Activated CD8-positive, alpha-beta T cell treated with anti-CD3 and anti-CD28 coated beads, Interleukin-2, amount 10 ng/mL, durations not matched to agents 7 days and 5 days (primary cell): ENCODE measurements around the gene MIEF1. TPM values are rescaled to one million over a fixed set of nuclear protein-coding genes. Genes with fewer than 3 reads are reported as not detected.

ENCODE experiments used
- ATAC-seq: fragments of 150-1000 bp; cut with Tn5 transposase; one replicate; pipeline ENCODE4 v1.10.0; 2021; ENCODE audit warnings: moderate library complexity
- CTCF ChIA-PET: fragments of 350-600 bp; sonication (Branson Sonifier 250); formaldehyde crosslinking; loops from one replicate; lab custom pipeline; 2021; ENCODE audit warnings: antibody characterized with exemption; lab: Charles Lee
- POLR2A ChIA-PET: fragments of 350-600 bp; sonication (Branson Sonifier 250); formaldehyde crosslinking; loops from one replicate; lab custom pipeline; 2021; ENCODE audit warnings: antibody characterized with exemption; lab: Charles Lee
- DNase-seq: peaks from one replicate; pipeline ENCODE4 v3.0.0-alpha.2; 2020
- H3K27ac Mint-ChIP-seq: one replicate; pipeline ENCODE4 v1.8.0; 2021; ENCODE audit warnings: mild to moderate bottlenecking, mixed read lengths
- H3K27me3 Mint-ChIP-seq: one replicate; pipeline ENCODE4 v1.8.0; 2021; ENCODE audit warnings: low read depth, mixed read lengths
- H3K36me3 Mint-ChIP-seq: one replicate; pipeline ENCODE4 v1.8.0; 2021; ENCODE audit warnings: low read depth, mixed read lengths
- H3K4me1 Mint-ChIP-seq: one replicate; pipeline ENCODE4 v1.8.0; 2021; ENCODE audit warnings: low read depth, mixed read lengths
- H3K4me3 Mint-ChIP-seq: one replicate; pipeline ENCODE4 v1.8.0; 2021; ENCODE audit warnings: mild to moderate bottlenecking, mixed read lengths
- H3K9me3 Mint-ChIP-seq: one replicate; pipeline ENCODE4 v1.8.0; 2022; ENCODE audit warnings: mixed read lengths; ENCODE audit not compliant: insufficient read depth
- total RNA-seq, 2 experiments: library from RNA; stranded (reverse); gene quantifications; one replicate each; pipeline ENCODE4 v1.2.3, GENCODE V29; 2021

Gene MIEF1
- total RNA-seq, 2 experiments from 2014 or later, result 37.9 to 38.2 TPM

DNA sequence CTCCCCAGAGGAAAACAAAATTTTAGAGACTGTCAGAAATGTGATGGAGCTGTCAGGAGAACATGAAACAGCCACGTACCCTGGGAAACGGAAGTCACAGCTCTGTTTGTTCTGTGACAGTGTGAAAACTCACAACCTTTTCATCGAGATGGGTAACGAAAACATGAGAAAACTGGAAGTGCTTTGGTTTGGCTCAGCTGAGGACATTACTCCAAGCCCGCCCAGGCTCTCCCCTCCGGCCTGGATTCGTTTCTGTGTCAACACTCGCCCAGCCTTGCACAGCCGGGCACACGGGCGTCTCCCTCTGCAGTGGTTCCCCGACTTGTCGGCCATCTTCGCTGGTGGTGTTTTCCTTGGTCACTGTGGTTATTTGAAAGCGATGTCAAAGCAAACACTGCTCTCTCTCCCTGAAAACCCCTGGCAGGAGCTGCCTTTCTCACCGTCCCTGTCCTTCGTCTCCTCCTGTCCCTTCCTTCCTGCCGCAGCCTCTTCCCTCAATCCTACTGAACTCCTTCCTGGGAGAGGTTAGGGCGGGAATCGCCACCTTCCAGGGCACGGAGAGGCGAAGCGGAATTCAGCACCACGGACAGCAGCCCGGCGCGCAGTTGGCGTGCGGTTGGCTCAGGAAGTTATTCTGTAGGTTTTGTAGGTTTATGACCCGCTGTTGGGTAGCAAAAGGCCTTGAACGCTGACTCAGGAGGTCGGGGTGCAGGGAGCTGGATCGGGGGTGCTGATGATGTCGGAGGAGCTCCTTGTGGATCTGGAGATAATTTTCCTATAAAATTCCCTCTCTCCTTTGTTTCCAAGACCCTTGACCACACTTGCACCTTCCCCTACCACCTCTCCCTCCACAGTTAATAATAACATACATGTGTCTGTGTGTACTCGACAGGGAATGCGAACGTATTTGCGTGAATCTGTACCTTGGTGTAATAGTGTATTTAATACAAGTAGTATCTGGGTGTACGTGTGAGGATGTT is 43.6 kb downstream of the MIEF1 start:
- POLR2A ChIA-PET, result interaction anchor here (1.7 kb wide), 1 partner anchor 499 kb away, joined by 4 read pairs; no protein-coding TSS in a partner anchor
- H3K36me3 Mint-ChIP-seq, result no peaks in the 10 kb centered on the region
- H3K9me3 Mint-ChIP-seq, result no peaks in the 10 kb centered on the region
- DNase-seq (peak; percentile 78), ATAC-seq (peak; percentile 80)
- no peak overlapping the region for H3K4me3 Mint-ChIP-seq
- no peak overlapping the region for H3K27ac Mint-ChIP-seq
- CTCF ChIA-PET, result interaction anchor here (0.7 to 2.1 kb wide), 3 partner anchors 11 to 491 kb away, joined by 3 to 12 read pairs (median 11); no protein-coding TSS in a partner anchor
- peaks cover 30% of the 10 kb centered on the region for H3K27me3 Mint-ChIP-seq
- H3K4me1 Mint-ChIP-seq, result peaks cover 20% of the 10 kb centered on the region

DNA sequence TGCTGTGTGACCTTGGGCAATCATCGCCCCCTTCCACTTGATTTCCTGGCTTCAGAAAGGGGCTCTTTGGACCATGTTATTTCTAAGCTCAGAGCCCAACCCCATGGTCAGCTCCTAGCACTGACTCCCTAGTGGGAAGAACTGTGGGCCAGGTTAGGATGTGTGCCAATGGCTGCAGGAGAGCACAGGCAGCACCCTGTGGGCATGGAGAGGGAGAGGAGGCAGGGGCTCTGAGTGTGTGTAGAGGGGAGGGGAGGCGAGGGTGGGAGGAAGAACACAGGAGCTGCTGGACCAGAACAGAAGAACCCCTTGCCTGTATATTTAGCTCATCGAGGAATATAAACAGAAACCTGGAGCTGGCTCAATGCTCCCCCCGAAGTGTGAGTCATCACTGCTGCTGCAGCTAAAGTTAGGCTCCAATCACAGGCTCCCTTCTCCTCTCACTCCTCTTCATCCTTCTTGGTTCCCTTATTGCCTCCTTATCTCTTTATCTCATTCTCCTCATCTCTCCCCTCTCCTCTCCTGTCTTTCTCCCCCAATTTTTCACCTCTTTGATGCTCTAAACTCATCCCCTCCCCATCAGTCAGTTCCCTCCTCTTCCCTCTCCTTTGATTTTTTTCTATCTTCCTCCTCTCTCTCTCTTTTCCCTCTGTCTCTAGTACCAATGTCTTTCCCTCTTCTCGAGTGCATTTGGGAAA is 44.9 kb downstream of the MIEF1 start:
- ATAC-seq (no peak), DNase-seq (no peak)
- no peaks in the 10 kb centered on the region for H3K36me3 Mint-ChIP-seq
- H3K27ac Mint-ChIP-seq, result no peak overlapping the region
- H3K4me1 Mint-ChIP-seq, result peaks cover 20% of the 10 kb centered on the region
- peaks cover 37% of the 10 kb centered on the region for H3K27me3 Mint-ChIP-seq
- no peaks in the 10 kb centered on the region for H3K9me3 Mint-ChIP-seq
- no peak overlapping the region for H3K4me3 Mint-ChIP-seq
- POLR2A ChIA-PET, result interaction anchor here (1.7 kb wide), 1 partner anchor 497 kb away, joined by 4 read pairs; no protein-coding TSS in a partner anchor
- CTCF ChIA-PET, result no interaction called here

- peaks cover 37% of the 10 kb centered on the region for H3K27me3 Mint-ChIP-seq
- no peak for ATAC-seq
- no peak overlapping the region for H3K27ac Mint-ChIP-seq
- ChIA-PET CTCF (no interaction called here), POLR2A (no interaction called here)
- H3K4me1 Mint-ChIP-seq, result peaks cover 20% of the 10 kb centered on the region
- no peak overlapping the region for H3K4me3 Mint-ChIP-seq
- H3K36me3 Mint-ChIP-seq, result no peaks in the 10 kb centered on the region
- H3K9me3 Mint-ChIP-seq, result no peaks in the 10 kb centered on the region
- no peak for DNase-seq
Observed at GRCh38 chr22:39547587-39547947, 45.5 kb downstream of the MIEF1 start.

DNA sequence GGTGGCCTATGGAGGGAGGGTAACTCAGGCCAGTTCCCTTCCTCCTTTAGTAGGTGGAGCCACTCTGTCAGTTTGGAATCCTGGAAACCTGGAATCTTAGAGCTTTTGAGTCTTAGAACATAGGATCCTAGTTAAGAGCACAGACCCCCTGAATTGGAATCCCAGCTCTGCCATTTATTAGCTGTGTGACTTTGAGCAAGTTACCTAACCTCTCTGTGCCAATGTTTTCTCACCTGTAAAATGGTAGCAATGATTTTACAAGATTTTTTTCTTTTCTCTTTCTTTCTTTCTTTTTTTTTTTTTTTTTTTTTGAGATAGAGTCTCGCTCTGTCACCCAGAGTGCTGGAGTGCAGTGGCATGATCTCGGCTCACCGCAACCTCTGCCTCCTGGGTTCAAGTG is 51.3 kb downstream of the MIEF1 start:
- Mint-ChIP-seq H3K9me3 (no peaks in the 10 kb centered on the region), H3K36me3 (no peaks in the 10 kb centered on the region), H3K4me1 (peaks cover 3% of the 10 kb centered on the region), H3K27ac (no peak overlapping the region), H3K4me3 (no peak overlapping the region), H3K27me3 (peaks cover 45% of the 10 kb centered on the region)
- DNase-seq, result no peak
- ChIA-PET POLR2A (no interaction called here), CTCF (no interaction called here)
- no peak for ATAC-seq

GRCh38 chr22:39554151-39554550 is 52.1 kb downstream of the MIEF1 start:
- no peak for DNase-seq
- no peak for ATAC-seq
- POLR2A ChIA-PET, result no interaction called here
- CTCF ChIA-PET, result no interaction called here
- Mint-ChIP-seq H3K36me3 (no peaks in the 10 kb centered on the region), H3K9me3 (no peaks in the 10 kb centered on the region), H3K4me3 (no peak overlapping the region), H3K27ac (no peak overlapping the region), H3K27me3 (peaks cover 50% of the 10 kb centered on the region), H3K4me1 (peaks cover 3% of the 10 kb centered on the region)

- ATAC-seq, result peak; percentile 59
Observed at GRCh38 chr22:39556970-39557841, 55.1 kb downstream of the MIEF1 start.

GRCh38 chr22:39558254-39558727 is 56.2 kb downstream of the MIEF1 start:
- POLR2A ChIA-PET, result no interaction called here
- CTCF ChIA-PET, result interaction anchor here (2.7 kb wide), 1 partner anchor 466 kb away, joined by 14 read pairs; no protein-coding TSS in a partner anchor
- DNase-seq (no peak), ATAC-seq (no peak)
- H3K27ac Mint-ChIP-seq, result no peak overlapping the region
- H3K36me3 Mint-ChIP-seq, result no peaks in the 10 kb centered on the region
- H3K27me3 Mint-ChIP-seq, result peaks cover 48% of the 10 kb centered on the region
- peaks cover 3% of the 10 kb centered on the region for H3K4me1 Mint-ChIP-seq
- no peak overlapping the region for H3K4me3 Mint-ChIP-seq
- no peaks in the 10 kb centered on the region for H3K9me3 Mint-ChIP-seq

More at GRCh38 chr22:39556970-39557841, 55.1 kb downstream of the MIEF1 start:
- Mint-ChIP-seq H3K4me3 (no peak overlapping the region), H3K27me3 (peaks cover 53% of the 10 kb centered on the region), H3K4me1 (peaks cover 3% of the 10 kb centered on the region), H3K27ac (no peak overlapping the region), H3K36me3 (no peaks in the 10 kb centered on the region), H3K9me3 (no peaks in the 10 kb centered on the region)
- ChIA-PET CTCF (interaction anchor here (1.0 to 2.7 kb wide), 5 partner anchors 22 to 483 kb away, joined by 3 to 14 read pairs (median 6); no protein-coding TSS in a partner anchor), POLR2A (no interaction called here)
- peak; percentile 51 for DNase-seq

DNA sequence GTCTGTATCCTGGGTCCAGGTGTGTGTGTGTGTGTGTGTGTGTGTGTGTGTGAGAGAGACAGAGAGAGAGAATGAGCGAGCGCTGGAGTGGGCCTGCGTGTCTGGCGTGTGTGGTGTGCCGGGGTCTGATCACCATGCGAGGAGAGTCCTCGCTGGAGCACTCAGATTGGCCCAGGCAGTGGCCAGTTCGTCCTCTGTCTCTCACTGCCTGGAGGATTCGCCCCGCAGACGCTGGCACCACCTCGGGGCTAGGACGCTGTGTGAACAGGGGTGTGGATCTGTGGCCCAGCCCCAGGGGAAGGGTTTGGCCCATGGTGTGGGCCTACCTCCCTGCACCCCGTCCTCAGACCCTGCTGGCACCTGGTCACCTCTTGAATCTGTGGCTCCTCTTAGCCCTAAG is 56.9 kb downstream of the MIEF1 start:
- ATAC-seq (no peak), DNase-seq (no peak)
- H3K4me3 Mint-ChIP-seq, result no peak overlapping the region
- peaks cover 3% of the 10 kb centered on the region for H3K4me1 Mint-ChIP-seq
- peaks cover 45% of the 10 kb centered on the region for H3K27me3 Mint-ChIP-seq
- no peaks in the 10 kb centered on the region for H3K9me3 Mint-ChIP-seq
- CTCF ChIA-PET, result interaction anchor here (0.6 to 2.7 kb wide), 3 partner anchors 351 to 478 kb away, joined by 3 to 14 read pairs (median 3); no protein-coding TSS in a partner anchor
- no peak overlapping the region for H3K27ac Mint-ChIP-seq
- POLR2A ChIA-PET, result no interaction called here
- H3K36me3 Mint-ChIP-seq, result no peaks in the 10 kb centered on the region

DNA sequence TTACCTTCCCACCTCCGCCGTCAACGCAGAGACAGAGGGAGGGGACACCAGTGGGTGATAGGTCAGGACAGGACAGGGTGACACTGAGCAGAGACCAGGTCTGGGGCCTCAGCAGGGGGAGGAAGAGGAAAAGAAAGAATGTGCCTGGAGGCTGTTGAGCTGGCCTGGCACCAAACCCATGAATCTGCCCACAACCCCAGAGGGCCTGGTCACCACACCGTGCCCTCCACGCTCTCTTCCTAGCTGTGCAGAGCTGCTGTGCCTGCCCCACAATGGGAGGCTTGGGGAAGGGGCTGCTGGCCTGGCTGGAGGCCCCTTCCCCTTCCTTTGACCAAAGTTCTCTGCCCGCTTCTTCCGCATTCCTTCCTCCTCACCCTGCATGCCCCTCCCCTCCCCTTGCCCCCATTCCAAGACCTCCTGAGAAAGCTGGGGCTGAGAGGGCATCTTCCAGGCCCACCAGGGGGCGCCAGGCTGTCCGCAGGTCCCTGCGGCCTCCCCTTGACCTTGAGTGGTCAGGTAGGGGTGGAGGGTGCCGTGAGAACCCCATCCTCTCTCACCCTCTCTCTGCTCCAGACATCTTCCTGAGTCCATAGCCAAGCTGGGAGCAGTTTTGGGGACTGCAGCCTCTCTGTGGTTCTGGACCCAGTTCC is 57.5 kb downstream of the MIEF1 start:
- ATAC-seq (no peak), DNase-seq (no peak)
- ChIA-PET CTCF (interaction anchor here (0.6 to 2.7 kb wide), 4 partner anchors 351 to 477 kb away, joined by 3 to 14 read pairs (median 3); no protein-coding TSS in a partner anchor), POLR2A (no interaction called here)
- H3K4me3 Mint-ChIP-seq, result no peak overlapping the region
- H3K27me3 Mint-ChIP-seq, result peaks cover 39% of the 10 kb centered on the region
- H3K27ac Mint-ChIP-seq, result no peak overlapping the region
- peaks cover 3% of the 10 kb centered on the region for H3K4me1 Mint-ChIP-seq
- no peaks in the 10 kb centered on the region for H3K9me3 Mint-ChIP-seq
- no peaks in the 10 kb centered on the region for H3K36me3 Mint-ChIP-seq

DNA sequence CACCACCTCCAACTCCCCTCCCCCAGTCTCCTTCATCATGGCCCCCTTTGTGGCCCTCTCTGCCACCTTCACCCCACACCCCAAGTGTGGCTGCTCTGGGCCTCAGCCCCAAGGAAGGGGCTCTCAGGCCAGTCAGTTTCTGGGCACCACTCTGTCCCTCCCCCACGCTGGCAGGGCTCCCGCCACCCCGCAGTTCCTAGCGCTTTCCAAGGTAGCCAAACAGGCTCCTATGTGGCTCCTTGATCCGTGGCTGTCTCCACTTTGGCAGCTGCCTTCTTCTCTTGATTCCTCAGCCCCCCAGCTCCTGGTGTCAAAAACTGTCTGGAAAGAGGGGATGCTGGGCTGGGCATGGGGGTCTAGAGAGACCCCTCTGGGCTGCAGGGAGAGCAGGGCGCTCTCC is 58.0 kb downstream of the MIEF1 start:
- DNase-seq (no peak), ATAC-seq (no peak)
- Mint-ChIP-seq H3K4me1 (peaks cover 3% of the 10 kb centered on the region), H3K9me3 (no peaks in the 10 kb centered on the region), H3K27me3 (peaks cover 39% of the 10 kb centered on the region), H3K36me3 (no peaks in the 10 kb centered on the region), H3K4me3 (no peak overlapping the region), H3K27ac (no peak overlapping the region)
- ChIA-PET POLR2A (no interaction called here), CTCF (interaction anchor here (1.0 to 2.7 kb wide), 2 partner anchors 464 to 477 kb away, joined by 3 to 14 read pairs; no protein-coding TSS in a partner anchor)
